AG09309 (cell line): ENCODE results near the gene C1orf94.

Experiments
- DNase-seq: peaks from one replicate; pipeline ENCODE4 v3.0.0-alpha.2; 2010; ENCODE audit warnings: low read depth
- H3K4me3 ChIP-seq: 2 replicates; pipeline ENCODE4 v1.5.1; 2011; ENCODE audit warnings: mild to moderate bottlenecking, low read depth, low read length, moderate library complexity; ENCODE audit not compliant: control insufficient read depth
- TF ChIP-seq, protein P1 (sequence below): IDR thresholded peaks from 2 replicates; pipeline ENCODE4 v1.5.1; 2011; ENCODE audit warnings: mild to moderate bottlenecking, low read depth, low read length, inconsistent platforms; ENCODE audit not compliant: insufficient read depth, control insufficient read depth; ENCODE audit errors: missing control alignments

The C1orf94 gene, protein sequence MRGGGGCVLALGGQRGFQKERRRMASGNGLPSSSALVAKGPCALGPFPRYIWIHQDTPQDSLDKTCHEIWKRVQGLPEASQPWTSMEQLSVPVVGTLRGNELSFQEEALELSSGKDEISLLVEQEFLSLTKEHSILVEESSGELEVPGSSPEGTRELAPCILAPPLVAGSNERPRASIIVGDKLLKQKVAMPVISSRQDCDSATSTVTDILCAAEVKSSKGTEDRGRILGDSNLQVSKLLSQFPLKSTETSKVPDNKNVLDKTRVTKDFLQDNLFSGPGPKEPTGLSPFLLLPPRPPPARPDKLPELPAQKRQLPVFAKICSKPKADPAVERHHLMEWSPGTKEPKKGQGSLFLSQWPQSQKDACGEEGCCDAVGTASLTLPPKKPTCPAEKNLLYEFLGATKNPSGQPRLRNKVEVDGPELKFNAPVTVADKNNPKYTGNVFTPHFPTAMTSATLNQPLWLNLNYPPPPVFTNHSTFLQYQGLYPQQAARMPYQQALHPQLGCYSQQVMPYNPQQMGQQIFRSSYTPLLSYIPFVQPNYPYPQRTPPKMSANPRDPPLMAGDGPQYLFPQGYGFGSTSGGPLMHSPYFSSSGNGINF

DNA sequence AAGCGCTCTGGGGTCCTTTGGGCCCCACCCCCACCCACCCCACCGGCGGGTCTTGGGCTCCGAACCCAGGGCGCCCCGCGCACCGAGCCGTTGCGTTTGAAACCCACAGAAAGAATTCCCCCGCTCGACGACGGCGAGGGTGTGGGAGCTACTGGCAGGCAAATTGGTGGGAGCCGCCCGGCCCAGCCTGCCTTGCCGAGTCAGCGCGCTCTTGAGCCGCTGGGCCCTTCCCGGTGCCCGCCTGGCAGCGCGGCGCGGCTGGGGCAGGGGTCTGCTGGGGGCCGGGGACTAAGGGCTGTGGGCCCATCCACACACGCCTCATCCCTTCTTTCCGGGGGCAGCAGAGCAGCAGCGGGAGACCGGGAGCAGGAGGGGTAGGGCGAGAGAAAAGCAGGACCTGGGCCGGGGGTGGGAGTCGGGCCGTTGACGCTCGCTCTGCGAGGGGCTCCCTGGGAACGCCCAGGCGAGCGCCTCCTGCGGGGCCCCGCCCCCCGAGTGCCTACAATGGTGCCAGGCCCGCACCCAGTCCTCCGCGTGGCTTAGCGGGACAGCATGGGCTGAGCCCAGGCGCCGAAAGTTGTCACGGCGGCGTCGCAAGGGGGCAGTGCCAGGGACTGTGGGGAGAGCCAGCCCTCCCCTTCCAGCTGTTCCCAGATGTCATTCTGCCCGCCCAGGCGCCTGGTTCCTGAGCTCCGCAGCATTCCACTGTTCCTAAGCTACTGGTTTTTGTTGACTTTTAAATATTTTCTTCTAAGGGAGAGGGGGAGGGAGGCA is at the start of gene C1orf94:
TSS of gene C1orf94 (plus strand) at position 78 of the 774 bp plus-strand sequence. CDS start 883 bp downstream, outside the sequence.
- TF ChIP-seq, protein P1, sequence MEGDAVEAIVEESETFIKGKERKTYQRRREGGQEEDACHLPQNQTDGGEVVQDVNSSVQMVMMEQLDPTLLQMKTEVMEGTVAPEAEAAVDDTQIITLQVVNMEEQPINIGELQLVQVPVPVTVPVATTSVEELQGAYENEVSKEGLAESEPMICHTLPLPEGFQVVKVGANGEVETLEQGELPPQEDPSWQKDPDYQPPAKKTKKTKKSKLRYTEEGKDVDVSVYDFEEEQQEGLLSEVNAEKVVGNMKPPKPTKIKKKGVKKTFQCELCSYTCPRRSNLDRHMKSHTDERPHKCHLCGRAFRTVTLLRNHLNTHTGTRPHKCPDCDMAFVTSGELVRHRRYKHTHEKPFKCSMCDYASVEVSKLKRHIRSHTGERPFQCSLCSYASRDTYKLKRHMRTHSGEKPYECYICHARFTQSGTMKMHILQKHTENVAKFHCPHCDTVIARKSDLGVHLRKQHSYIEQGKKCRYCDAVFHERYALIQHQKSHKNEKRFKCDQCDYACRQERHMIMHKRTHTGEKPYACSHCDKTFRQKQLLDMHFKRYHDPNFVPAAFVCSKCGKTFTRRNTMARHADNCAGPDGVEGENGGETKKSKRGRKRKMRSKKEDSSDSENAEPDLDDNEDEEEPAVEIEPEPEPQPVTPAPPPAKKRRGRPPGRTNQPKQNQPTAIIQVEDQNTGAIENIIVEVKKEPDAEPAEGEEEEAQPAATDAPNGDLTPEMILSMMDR, result no peak
- no peak within 1 kb of the TSS for H3K4me3 ChIP-seq
- no peak for DNase-seq

DNA sequence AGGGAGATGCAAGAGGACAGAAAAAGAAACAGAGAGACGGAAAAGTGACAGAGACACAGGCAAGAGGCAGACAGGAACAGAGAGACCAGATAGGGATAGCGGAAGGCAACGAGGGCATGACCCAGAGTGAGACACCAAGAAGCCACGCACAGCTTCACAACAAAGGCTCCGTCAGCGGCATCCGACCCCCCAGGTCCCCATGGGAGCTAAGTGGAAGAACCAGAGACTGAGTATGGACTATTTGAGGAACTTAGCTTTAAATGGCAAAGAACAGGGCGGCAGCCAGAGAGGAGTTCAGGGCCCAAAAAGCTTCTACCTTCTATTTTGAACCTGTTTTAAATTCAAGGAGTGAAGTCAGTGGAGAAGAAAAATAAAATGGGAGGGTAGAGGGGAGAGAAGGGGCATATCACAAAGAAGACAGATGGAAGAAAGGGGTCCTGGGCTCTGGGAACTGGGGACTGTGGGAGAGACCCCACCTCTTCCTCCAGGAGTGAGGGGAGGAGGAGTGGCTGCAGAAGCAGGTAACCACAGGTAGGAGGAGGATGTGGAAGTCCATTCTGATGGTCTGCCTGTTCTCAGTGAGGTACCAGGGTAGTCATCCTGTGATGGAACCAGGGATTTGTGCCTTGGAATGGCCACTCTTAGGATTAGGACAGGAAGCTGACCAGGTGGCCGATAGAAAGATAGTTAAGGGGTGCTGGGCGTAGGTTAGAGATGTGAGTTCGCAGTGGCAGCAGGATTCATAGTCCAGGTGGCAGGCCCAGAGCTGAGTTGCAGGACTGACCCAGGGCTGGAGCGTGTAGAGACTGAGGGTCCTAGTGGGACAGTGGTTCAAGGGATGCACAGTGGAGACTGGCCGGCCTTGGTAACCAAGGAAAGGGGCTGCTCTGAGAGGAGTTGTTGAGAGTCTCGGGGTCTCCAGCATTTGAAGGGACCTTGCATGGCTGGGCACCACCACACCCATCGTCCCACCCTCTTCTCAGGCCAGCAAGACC is 49.4 kb upstream of the C1orf94 start:
- no peak for DNase-seq
- TF ChIP-seq, protein P1, result no peak
- H3K4me3 ChIP-seq, result no peak overlapping the region

GRCh38 chr1:34128186-34128889 is 48.4 kb upstream of the C1orf94 start:
- TF ChIP-seq, protein P1, result no peak

DNA sequence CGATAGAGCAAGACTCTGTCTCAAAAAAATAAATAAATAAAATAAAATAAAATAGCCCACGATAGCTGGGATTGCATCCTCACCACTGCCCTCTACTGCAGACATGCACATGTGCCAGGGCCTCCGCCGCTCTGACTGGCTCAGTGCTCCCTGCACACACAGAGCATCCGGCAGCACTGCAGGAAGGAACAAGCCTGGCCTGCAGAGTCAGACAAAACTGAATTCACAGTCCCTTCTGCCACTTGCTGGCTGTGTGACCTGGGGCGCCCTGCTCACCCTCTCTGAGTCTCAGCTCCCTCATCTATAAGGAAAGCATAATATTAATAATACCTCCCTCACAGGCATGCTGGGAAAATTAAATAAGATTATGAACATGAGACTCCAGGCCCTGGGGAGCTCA is 47.1 kb upstream of the C1orf94 start:
- no peak for DNase-seq
- no peak overlapping the region for H3K4me3 ChIP-seq
- TF ChIP-seq, protein P1, result no peak

More at GRCh38 chr1:34128186-34128889, 48.4 kb upstream of the C1orf94 start:
- no peak for DNase-seq
- no peak overlapping the region for H3K4me3 ChIP-seq

DNA sequence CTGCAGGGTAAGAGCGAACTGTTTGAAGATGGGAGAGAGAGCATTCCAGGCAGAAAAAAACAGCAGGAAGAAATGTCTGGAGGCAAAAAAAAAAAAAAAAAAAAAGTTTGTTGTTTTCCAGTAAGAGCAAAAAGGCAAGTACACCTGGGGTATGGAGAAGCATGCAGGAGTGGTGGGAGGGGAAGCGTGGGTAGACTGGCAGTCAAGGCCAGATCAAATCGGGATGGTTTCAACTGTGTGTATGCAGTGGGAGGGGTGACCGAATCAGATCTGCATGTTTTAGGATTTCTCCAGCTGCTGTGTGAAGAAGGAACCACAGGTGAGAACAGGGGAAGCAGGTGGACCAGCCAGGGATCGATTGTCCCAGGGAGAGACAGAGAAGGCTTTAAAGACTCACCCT is 46.4 kb upstream of the C1orf94 start:
- DNase-seq, result no peak
- TF ChIP-seq, protein P1, result no peak
- H3K4me3 ChIP-seq, result no peak overlapping the region
